HepG2 (cell line): ENCODE data around the gene DDX46. TPM values are rescaled to one million over a fixed set of nuclear protein-coding genes. Genes with fewer than 3 reads are reported as not detected.

ENCODE experiments used
- CHCHD3 ChIP-seq: sonication (generic); formaldehyde crosslinking; IDR thresholded peaks from 2 replicates; pipeline ENCODE4 v1.8.0; 2022; ENCODE audit warnings: mild to moderate bottlenecking, missing genetic modification reagents, moderate library complexity
- RAD51 ChIP-seq: fragments of 450-650 bp; IDR thresholded peaks from 2 replicates; pipeline ENCODE4 v1.6.1; 2016; ENCODE audit warnings: borderline replicate concordance
- SMAD1 ChIP-seq: sonication (generic); formaldehyde crosslinking; IDR thresholded peaks from 2 replicates; pipeline ENCODE4 v1.4.0; 2020; ENCODE audit warnings: missing genetic modification reagents, low read depth, mild to moderate bottlenecking, borderline replicate concordance
- TAF1 ChIP-seq: sonication (generic); formaldehyde crosslinking; IDR thresholded peaks from 2 replicates; pipeline ENCODE4 v1.4.0; 2020; ENCODE audit warnings: missing genetic modification reagents
- ZNF10 ChIP-seq: sonication (generic); formaldehyde crosslinking; IDR thresholded peaks from 2 replicates; pipeline ENCODE4 v1.4.0; 2020; ENCODE audit warnings: mild to moderate bottlenecking, low read depth, missing genetic modification reagents, borderline replicate concordance
- polyA plus RNA-seq, 8 experiments: library from polyadenylated mRNA; depleted of rRNA in 3 of 8; stranded (reverse) in 7 of 8; unstranded in 1 of 8; fragments of >200 nt; fragmentation: Illumina TruSeq in 4 of 8; extraction: Trizol in 4 of 8; gene quantifications; 2 replicates each; pipeline versions ENCODE4 v1.2.1 to v1.2.3, GENCODE V29; 2011 to 2016; ENCODE audit warnings: low read depth in 4 of 8, missing spikeins in 1 of 8, mixed read lengths in 1 of 8; ENCODE audit not compliant: insufficient read depth in 1 of 8
- total RNA-seq, 5 experiments: library from RNA; depleted of rRNA; stranded (reverse); fragments of >200 nt; fragmentation: Illumina TruSeq; extraction: Trizol; gene quantifications; 2 replicates each; pipeline ENCODE4 v1.2.3, GENCODE V29; 2016; ENCODE audit warnings: low read depth in 1 of 5
- TF ChIP-seq, protein P1 (sequence below): sonication (generic); formaldehyde crosslinking; IDR thresholded peaks from one replicate; pipeline ENCODE4 v1.5.1; 2020; ENCODE audit warnings: mild to moderate bottlenecking, missing genetic modification reagents; ENCODE audit errors: not compliant biosample characterization
- TF ChIP-seq, protein P2 (sequence below): sonication (generic); formaldehyde crosslinking; IDR thresholded peaks from 2 replicates; pipeline ENCODE4 v1.8.0; 2022; ENCODE audit warnings: mild to moderate bottlenecking, missing genetic modification reagents, borderline replicate concordance
- TF ChIP-seq, protein P3 (sequence below): sonication (generic); formaldehyde crosslinking; IDR thresholded peaks from 2 replicates; pipeline ENCODE4 v1.4.0; 2020; ENCODE audit warnings: low read depth, missing genetic modification reagents
- TF ChIP-seq, protein P4 (sequence below): sonication (generic); formaldehyde crosslinking; IDR thresholded peaks from 2 replicates; pipeline ENCODE4 v1.4.0; 2020; ENCODE audit warnings: mild to moderate bottlenecking, low read depth, missing genetic modification reagents

The DDX46 gene
- total and polyA plus RNA-seq, 2 of the 13 experiments (the other 11 are each of a cell fraction or from before 2014, with no cell fraction given): 27.3 to 59.3 TPM

DNA sequence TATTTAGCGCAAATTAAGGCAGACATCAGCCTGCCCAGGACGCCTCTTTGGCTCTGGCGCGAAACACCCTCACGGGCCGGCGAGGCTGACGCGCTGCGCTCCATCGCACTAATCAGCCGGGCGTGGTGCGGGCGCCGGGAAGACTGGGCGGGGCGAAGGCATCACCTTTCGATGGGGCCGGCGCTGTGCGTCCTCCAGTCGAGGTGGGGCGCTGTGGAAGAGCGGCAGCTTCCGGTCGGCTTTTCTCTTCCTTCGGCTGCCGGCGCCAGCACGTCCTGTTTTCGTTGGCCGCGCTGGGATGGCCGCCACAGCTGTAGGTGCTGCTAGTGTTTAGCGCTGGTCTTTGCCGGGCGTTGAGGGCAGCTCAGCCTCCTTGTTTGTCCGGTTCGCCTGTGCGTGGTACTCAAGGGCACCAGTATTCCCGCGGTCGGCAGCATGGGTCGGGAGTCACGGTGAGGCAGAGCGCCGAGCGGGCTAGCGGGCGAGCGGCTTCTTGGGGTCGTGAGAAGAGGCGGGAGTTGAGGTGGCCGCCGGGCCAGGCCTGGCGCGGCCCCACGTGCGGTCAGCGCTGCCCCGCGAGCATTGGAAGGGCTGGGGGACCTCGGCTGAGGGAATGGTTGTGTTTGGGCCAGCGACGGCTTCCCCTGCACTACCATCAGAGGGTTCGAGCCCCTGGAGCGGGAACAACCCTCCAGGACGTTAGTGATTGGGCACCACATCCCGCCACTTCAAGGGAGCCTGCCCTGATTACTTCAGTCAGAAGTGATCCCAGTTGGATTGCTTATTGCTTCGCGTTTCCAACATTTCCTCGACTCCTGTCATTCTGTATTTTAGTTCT is at the start of gene DDX46 (continued):
- TF ChIP-seq, protein P1, sequence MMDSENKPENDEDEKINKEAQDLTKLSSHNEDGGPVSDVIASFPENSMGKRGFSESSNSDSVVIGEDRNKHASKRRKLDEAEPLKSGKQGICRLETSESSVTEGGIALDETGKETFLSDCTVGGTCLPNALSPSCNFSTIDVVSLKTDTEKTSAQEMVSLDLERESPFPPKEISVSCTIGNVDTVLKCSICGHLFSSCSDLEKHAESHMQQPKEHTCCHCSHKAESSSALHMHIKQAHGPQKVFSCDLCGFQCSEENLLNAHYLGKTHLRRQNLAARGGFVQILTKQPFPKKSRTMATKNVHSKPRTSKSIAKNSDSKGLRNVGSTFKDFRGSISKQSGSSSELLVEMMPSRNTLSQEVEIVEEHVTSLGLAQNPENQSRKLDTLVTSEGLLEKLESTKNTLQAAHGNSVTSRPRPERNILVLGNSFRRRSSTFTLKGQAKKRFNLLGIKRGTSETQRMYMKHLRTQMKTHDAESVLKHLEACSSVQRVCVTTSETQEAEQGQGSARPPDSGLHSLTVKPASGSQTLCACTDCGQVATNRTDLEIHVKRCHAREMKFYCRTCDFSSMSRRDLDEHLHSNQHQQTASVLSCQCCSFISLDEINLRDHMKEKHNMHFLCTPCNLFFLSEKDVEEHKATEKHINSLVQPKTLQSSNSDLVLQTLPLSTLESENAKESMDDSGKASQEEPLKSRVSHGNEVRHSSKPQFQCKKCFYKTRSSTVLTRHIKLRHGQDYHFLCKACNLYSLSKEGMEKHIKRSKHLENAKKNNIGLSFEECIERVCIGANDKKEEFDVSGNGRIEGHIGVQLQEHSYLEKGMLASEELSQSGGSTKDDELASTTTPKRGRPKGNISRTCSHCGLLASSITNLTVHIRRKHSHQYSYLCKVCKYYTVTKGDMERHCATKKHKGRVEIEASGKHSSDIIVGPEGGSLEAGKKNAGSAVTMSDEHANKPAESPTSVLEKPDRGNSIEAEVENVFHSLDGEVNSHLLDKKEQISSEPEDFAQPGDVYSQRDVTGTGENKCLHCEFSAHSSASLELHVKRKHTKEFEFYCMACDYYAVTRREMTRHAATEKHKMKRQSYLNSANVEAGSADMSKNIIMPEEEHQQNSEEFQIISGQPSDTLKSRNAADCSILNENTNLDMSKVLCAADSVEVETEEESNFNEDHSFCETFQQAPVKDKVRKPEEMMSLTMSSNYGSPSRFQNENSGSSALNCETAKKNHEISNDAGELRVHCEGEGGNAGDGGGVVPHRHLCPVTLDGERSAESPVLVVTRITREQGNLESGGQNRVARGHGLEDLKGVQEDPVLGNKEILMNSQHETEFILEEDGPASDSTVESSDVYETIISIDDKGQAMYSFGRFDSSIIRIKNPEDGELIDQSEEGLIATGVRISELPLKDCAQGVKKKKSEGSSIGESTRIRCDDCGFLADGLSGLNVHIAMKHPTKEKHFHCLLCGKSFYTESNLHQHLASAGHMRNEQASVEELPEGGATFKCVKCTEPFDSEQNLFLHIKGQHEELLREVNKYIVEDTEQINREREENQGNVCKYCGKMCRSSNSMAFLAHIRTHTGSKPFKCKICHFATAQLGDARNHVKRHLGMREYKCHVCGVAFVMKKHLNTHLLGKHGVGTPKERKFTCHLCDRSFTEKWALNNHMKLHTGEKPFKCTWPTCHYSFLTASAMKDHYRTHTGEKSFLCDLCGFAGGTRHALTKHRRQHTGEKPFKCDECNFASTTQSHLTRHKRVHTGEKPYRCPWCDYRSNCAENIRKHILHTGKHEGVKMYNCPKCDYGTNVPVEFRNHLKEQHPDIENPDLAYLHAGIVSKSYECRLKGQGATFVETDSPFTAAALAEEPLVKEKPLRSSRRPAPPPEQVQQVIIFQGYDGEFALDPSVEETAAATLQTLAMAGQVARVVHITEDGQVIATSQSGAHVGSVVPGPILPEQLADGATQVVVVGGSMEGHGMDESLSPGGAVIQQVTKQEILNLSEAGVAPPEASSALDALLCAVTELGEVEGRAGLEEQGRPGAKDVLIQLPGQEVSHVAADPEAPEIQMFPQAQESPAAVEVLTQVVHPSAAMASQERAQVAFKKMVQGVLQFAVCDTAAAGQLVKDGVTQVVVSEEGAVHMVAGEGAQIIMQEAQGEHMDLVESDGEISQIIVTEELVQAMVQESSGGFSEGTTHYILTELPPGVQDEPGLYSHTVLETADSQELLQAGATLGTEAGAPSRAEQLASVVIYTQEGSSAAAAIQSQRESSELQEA (CRISPR knock-in tag): peak; percentile 82
- no peak for TF ChIP-seq RAD51
- TF ChIP-seq, protein P2, sequence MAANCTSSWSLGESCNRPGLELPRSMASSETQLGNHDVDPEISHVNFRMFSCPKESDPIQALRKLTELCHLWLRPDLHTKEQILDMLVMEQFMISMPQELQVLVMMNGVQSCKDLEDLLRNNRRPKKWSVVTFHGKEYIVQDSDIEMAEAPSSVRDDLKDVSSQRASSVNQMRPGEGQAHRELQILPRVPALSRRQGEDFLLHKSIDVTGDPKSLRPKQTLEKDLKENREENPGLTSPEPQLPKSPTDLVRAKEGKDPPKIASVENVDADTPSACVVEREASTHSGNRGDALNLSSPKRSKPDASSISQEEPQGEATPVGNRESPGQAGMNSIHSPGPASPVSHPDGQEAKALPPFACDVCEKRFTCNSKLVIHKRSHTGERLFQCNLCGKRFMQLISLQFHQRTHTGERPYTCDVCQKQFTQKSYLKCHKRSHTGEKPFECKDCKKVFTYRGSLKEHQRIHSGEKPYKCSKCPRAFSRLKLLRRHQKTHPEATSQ: peak; percentile 93
- TF ChIP-seq, protein P3, sequence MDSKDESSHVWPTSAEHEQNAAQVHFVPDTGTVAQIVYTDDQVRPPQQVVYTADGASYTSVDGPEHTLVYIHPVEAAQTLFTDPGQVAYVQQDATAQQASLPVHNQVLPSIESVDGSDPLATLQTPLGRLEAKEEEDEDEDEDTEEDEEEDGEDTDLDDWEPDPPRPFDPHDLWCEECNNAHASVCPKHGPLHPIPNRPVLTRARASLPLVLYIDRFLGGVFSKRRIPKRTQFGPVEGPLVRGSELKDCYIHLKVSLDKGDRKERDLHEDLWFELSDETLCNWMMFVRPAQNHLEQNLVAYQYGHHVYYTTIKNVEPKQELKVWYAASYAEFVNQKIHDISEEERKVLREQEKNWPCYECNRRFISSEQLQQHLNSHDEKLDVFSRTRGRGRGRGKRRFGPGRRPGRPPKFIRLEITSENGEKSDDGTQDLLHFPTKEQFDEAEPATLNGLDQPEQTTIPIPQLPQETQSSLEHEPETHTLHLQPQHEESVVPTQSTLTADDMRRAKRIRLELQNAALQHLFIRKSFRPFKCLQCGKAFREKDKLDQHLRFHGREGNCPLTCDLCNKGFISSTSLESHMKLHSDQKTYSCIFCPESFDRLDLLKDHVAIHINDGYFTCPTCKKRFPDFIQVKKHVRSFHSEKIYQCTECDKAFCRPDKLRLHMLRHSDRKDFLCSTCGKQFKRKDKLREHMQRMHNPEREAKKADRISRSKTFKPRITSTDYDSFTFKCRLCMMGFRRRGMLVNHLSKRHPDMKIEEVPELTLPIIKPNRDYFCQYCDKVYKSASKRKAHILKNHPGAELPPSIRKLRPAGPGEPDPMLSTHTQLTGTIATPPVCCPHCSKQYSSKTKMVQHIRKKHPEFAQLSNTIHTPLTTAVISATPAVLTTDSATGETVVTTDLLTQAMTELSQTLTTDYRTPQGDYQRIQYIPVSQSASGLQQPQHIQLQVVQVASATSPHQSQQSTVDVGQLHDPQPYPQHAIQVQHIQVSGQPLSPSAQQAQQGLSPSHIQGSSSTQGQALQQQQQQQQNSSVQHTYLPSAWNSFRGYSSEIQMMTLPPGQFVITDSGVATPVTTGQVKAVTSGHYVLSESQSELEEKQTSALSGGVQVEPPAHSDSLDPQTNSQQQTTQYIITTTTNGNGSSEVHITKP (CRISPR knock-in tag): no peak
- TF ChIP-seq TAF1 (CRISPR knock-in tag): peak; percentile 95
- TF ChIP-seq CHCHD3 (CRISPR knock-in tag): peak; percentile 77; the same call in 1 of the 2 replicates
- TF ChIP-seq, protein P4, sequence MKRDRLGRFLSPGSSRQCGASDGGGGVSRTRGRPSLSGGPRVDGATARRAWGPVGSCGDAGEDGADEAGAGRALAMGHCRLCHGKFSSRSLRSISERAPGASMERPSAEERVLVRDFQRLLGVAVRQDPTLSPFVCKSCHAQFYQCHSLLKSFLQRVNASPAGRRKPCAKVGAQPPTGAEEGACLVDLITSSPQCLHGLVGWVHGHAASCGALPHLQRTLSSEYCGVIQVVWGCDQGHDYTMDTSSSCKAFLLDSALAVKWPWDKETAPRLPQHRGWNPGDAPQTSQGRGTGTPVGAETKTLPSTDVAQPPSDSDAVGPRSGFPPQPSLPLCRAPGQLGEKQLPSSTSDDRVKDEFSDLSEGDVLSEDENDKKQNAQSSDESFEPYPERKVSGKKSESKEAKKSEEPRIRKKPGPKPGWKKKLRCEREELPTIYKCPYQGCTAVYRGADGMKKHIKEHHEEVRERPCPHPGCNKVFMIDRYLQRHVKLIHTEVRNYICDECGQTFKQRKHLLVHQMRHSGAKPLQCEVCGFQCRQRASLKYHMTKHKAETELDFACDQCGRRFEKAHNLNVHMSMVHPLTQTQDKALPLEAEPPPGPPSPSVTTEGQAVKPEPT (CRISPR knock-in tag): peak; percentile 47; the same call in 1 of the 2 replicates
- TF ChIP-seq SMAD1: 0 out of 2 replicates have a peak, but pooled peaks have one; percentile 85
- no peak for TF ChIP-seq ZNF10 (CRISPR knock-in tag)
